GM12875 (cell line): ENCODE results near the gene ADAMTS9.

Experiments used
- H3K4me3 ChIP-seq: one replicate; pipeline ENCODE4 v1.5.1; 2011; ENCODE audit warnings: low read depth, low read length, control low read depth
- CTCF ChIP-seq: IDR thresholded peaks from 2 replicates; pipeline ENCODE4 v1.5.1; 2011; ENCODE audit warnings: low read depth, mild to moderate bottlenecking, control low read depth, inconsistent platforms, low read length, moderate library complexity, borderline replicate concordance; ENCODE audit not compliant: insufficient read depth

Gene ADAMTS9

GRCh38 chr3:64621275-64621674 is 66.5 kb downstream of the ADAMTS9 start:
- no peak for TF ChIP-seq CTCF
- no peak overlapping the region for H3K4me3 ChIP-seq

GRCh38 chr3:64620020-64620419 is 67.8 kb downstream of the ADAMTS9 start:
- no peak for TF ChIP-seq CTCF
- no peak overlapping the region for H3K4me3 ChIP-seq

- no peak overlapping the region for H3K4me3 ChIP-seq
- no peak for TF ChIP-seq CTCF
Observed at GRCh38 chr3:64619216-64619615, 68.6 kb downstream of the ADAMTS9 start.

GRCh38 chr3:64617610-64618009 is 70.2 kb downstream of the ADAMTS9 start:
- no peak for TF ChIP-seq CTCF
- no peak overlapping the region for H3K4me3 ChIP-seq

- no peak overlapping the region for H3K4me3 ChIP-seq
- no peak for TF ChIP-seq CTCF
Observed at GRCh38 chr3:64616953-64617352, 70.8 kb downstream of the ADAMTS9 start.

- no peak for TF ChIP-seq CTCF
- no peak overlapping the region for H3K4me3 ChIP-seq
Observed at GRCh38 chr3:64612916-64613526, 74.8 kb downstream of the ADAMTS9 start.

GRCh38 chr3:64612082-64612860 is 75.5 kb downstream of the ADAMTS9 start:
- H3K4me3 ChIP-seq: no peak overlapping the region
- no peak for TF ChIP-seq CTCF
